ENCODE measurements around the gene GAREM1.

DNA sequence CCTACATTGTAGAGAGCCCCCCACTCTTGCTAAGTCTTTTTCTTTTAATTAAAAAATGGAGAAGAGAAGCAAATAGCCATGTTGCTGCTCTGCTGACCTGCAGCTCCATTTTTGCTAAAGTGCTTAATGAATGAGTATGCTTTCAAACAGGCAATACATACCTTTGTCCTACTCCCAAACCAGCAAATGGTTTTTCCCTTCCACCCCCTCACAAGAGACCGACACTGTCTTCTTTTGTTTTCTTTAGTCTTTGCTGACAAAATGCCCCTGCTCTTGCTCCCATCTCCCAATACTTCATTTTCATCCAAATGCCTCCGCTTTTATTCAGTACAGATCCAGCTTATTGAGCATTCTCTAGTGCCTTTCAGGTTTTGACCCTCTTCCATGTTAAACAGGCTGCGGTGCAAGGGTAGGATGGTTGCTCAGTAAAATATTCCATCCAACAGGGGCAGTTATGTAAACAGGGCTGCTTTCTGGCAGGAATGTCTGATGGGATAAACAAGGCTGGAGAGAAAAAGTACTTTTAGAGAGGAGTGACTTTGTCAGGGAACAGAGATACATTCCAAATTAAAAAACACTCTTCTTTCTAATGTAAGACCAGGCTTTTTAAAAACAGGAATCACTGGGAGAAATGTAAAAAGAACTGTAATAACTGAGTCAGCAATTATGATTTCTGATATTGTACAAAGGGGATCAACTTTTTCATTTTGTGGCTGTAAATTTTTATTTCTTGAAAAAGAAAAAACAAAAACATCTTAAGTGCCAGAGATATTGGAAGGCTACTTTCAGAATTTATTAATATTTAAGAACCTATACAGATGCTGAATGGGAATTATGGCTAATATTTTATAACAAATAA is 144.0 kb downstream of the GAREM1 start:
- TF ChIP-seq, protein P1, sequence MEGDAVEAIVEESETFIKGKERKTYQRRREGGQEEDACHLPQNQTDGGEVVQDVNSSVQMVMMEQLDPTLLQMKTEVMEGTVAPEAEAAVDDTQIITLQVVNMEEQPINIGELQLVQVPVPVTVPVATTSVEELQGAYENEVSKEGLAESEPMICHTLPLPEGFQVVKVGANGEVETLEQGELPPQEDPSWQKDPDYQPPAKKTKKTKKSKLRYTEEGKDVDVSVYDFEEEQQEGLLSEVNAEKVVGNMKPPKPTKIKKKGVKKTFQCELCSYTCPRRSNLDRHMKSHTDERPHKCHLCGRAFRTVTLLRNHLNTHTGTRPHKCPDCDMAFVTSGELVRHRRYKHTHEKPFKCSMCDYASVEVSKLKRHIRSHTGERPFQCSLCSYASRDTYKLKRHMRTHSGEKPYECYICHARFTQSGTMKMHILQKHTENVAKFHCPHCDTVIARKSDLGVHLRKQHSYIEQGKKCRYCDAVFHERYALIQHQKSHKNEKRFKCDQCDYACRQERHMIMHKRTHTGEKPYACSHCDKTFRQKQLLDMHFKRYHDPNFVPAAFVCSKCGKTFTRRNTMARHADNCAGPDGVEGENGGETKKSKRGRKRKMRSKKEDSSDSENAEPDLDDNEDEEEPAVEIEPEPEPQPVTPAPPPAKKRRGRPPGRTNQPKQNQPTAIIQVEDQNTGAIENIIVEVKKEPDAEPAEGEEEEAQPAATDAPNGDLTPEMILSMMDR (IDR thresholded peaks at IDR 0.05; ENCODE audit: insufficient read depth, low read depth, low read length): no peak
- TF ChIP-seq EZH2 (IDR thresholded peaks at IDR 0.05; ENCODE audit: insufficient read depth, low read length): no peak

Measured in astrocyte (in vitro differentiated cells and primary cell).